DND-41 (cell line): ENCODE data around the gene CHCHD3.
"Not testable (repeated sequence)": the region's sequence is repeated elsewhere in the genome, so short reads cannot be mapped to it uniquely, and the experiment has no call there.

Experiments used
- ATAC-seq: fragments of 200-7000 bp; cut with Tn5 transposase; 3 replicates; pipeline ENCODE4 v1.9.1; 2021; ENCODE audit warnings: low read depth; ENCODE audit not compliant: insufficient read depth
- DNase-seq: peaks from one replicate; pipeline ENCODE4 v3.0.0-alpha.2; 2020
- H2AFZ ChIP-seq: 2 replicates; pipeline ENCODE4 v1.6.0; 2012; ENCODE audit warnings: low read depth, low read length
- H3K27ac ChIP-seq: 2 replicates; pipeline ENCODE4 v1.5.1; 2012; ENCODE audit warnings: low read length, inconsistent platforms
- H3K27me3 ChIP-seq: fragments of 200-600 bp; sonication (generic); 2 replicates; pipeline ENCODE4 v1.6.0; 2012; ENCODE audit warnings: low read length, mild to moderate bottlenecking, inconsistent platforms; ENCODE audit not compliant: insufficient read depth, poor library complexity
- H3K36me3 ChIP-seq: 2 replicates; pipeline ENCODE4 v1.5.1; 2012; ENCODE audit warnings: low read length, inconsistent platforms; ENCODE audit not compliant: insufficient read depth
- H3K4me1 ChIP-seq: 2 replicates; pipeline ENCODE4 v1.5.1; 2012; ENCODE audit warnings: mild to moderate bottlenecking, low read length; ENCODE audit not compliant: insufficient read depth
- H3K4me2 ChIP-seq: 2 replicates; pipeline ENCODE4 v1.6.0; 2012; ENCODE audit warnings: mild to moderate bottlenecking, moderate library complexity, low read length, inconsistent platforms; ENCODE audit not compliant: insufficient read depth
- H3K4me3 ChIP-seq, 2 experiments: fragments of 200-600 bp in 1 of 2; shearing (Covaris generic) in 1 of 2; 2 replicates each; pipeline ENCODE4 v1.5.1; 2012 to 2016; ENCODE audit warnings: inconsistent platforms in 2 of 2, low read length in 2 of 2, mild to moderate bottlenecking in 2 of 2, low read depth in 1 of 2, moderate library complexity in 1 of 2
- H3K79me2 ChIP-seq: 2 replicates; pipeline ENCODE4 v1.6.0; 2012; ENCODE audit warnings: low read length, inconsistent platforms; ENCODE audit not compliant: insufficient read depth
- H3K9ac ChIP-seq: 2 replicates; pipeline ENCODE4 v1.6.0; 2012; ENCODE audit warnings: low read depth, mild to moderate bottlenecking, inconsistent platforms, low read length, moderate library complexity
- H3K9me3 ChIP-seq: 2 replicates; pipeline ENCODE4 v1.5.1; 2012; ENCODE audit warnings: low read length, moderate library complexity, mild to moderate bottlenecking, inconsistent platforms; ENCODE audit not compliant: insufficient read depth, severe bottlenecking
- H4K20me1 ChIP-seq: 2 replicates; pipeline ENCODE4 v1.6.0; 2012; ENCODE audit warnings: low read length; ENCODE audit not compliant: insufficient read depth
- EZH2 ChIP-seq: IDR thresholded peaks from 3 replicates; pipeline ENCODE4 v1.6.1; 2012; ENCODE audit warnings: borderline replicate concordance, low read depth, mild to moderate bottlenecking, moderate library complexity, low read length, inconsistent platforms; ENCODE audit not compliant: severe bottlenecking
- TF ChIP-seq, protein P1 (sequence below): IDR thresholded peaks from 2 replicates; pipeline ENCODE4 v1.5.1; 2012; ENCODE audit warnings: borderline replicate concordance, low read length, moderate library complexity, mild to moderate bottlenecking; ENCODE audit not compliant: poor library complexity, severe bottlenecking; ENCODE audit errors: extremely low read depth

Gene CHCHD3

GRCh38 chr7:132972745-132973144, 109.1 kb downstream of the CHCHD3 start:
- no peaks in the 10 kb centered on the region for H3K9me3 ChIP-seq
- H3K4me2 ChIP-seq: no peak overlapping the region
- peaks cover 28% of the 10 kb centered on the region; the same call in 1 of the 2 replicates for H3K36me3 ChIP-seq
- no peak overlapping the region for H3K4me3 ChIP-seq
- no peaks in the 10 kb centered on the region for H3K27me3 ChIP-seq
- DNase-seq (no peak), ATAC-seq (no peak)
- H3K4me1 ChIP-seq: no peaks in the 10 kb centered on the region
- no peak overlapping the region for H2AFZ ChIP-seq
- H3K27ac ChIP-seq: no peak overlapping the region
- peaks cover 17% of the 10 kb centered on the region; the same call in 1 of the 2 replicates for H3K79me2 ChIP-seq
- peaks cover 3% of the 10 kb centered on the region; the same call in 1 of the 2 replicates for H4K20me1 ChIP-seq
- no peak overlapping the region for H3K9ac ChIP-seq
- TF ChIP-seq, protein P1, sequence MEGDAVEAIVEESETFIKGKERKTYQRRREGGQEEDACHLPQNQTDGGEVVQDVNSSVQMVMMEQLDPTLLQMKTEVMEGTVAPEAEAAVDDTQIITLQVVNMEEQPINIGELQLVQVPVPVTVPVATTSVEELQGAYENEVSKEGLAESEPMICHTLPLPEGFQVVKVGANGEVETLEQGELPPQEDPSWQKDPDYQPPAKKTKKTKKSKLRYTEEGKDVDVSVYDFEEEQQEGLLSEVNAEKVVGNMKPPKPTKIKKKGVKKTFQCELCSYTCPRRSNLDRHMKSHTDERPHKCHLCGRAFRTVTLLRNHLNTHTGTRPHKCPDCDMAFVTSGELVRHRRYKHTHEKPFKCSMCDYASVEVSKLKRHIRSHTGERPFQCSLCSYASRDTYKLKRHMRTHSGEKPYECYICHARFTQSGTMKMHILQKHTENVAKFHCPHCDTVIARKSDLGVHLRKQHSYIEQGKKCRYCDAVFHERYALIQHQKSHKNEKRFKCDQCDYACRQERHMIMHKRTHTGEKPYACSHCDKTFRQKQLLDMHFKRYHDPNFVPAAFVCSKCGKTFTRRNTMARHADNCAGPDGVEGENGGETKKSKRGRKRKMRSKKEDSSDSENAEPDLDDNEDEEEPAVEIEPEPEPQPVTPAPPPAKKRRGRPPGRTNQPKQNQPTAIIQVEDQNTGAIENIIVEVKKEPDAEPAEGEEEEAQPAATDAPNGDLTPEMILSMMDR: no peak
- no peak for TF ChIP-seq EZH2

DNA sequence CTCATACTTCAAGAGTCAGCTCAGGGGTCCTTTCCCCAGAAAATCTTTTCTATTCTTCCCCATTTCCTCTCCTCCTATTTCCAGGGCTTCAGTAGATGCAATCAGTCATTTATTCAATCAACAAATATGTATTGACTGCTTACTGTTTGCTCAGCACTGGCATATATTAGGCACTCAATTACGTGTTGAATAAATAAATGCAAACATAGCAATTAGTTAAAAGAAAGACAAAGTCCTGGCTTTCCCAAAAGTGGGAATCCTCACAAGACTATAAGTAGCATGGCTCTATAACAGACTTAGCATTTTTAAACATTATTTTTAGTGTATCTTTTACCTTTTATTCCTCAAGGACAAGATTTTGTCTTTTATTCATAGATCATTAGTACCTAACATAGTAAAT, 111.6 kb downstream of the CHCHD3 start:
- DNase-seq (no peak), ATAC-seq (no peak)
- H4K20me1 ChIP-seq: peaks cover 6% of the 10 kb centered on the region
- no peaks in the 10 kb centered on the region for H3K27me3 ChIP-seq
- peaks cover 21% of the 10 kb centered on the region; the same call in 1 of the 2 replicates for H3K79me2 ChIP-seq
- H3K27ac ChIP-seq: no peak overlapping the region
- no peaks in the 10 kb centered on the region for H3K4me1 ChIP-seq
- no peak overlapping the region for H2AFZ ChIP-seq
- TF ChIP-seq EZH2: no peak
- TF ChIP-seq, protein P1: no peak
- H3K36me3 ChIP-seq: peaks cover 28% of the 10 kb centered on the region; the same call in 1 of the 2 replicates
- no peak overlapping the region for H3K9ac ChIP-seq
- H3K4me2 ChIP-seq: no peak overlapping the region
- H3K4me3 ChIP-seq: no peak overlapping the region
- H3K9me3 ChIP-seq: no peaks in the 10 kb centered on the region

DNA sequence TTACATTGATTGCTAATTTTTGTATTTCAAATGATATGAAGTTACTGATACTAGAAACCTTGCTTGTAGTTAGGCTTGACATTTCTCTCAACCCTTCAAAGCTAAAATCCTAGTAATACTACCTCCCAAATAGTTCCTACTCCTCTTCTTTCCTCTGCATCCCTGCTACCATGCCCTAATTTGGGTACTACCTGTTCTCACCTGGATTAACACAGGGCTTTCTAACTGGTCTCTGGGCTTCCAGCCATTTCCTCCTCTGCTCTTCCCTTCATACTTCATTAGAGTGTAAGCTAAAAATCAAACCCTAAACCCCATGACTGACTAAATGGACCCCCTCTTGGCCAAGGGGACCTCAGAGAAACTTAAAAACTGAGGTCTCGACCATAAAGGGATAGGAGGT, 112.4 kb downstream of the CHCHD3 start:
- no peak for TF ChIP-seq EZH2
- TF ChIP-seq, protein P1: no peak
- no peak overlapping the region for H2AFZ ChIP-seq
- H3K9me3 ChIP-seq: no peaks in the 10 kb centered on the region
- no peak overlapping the region for H3K4me3 ChIP-seq
- peaks cover 6% of the 10 kb centered on the region for H4K20me1 ChIP-seq
- no peaks in the 10 kb centered on the region for H3K27me3 ChIP-seq
- H3K79me2 ChIP-seq: peaks cover 26% of the 10 kb centered on the region; the same call in 1 of the 2 replicates
- no peak overlapping the region for H3K27ac ChIP-seq
- no peak overlapping the region for H3K4me2 ChIP-seq
- H3K4me1 ChIP-seq: no peaks in the 10 kb centered on the region
- H3K36me3 ChIP-seq: peaks cover 22% of the 10 kb centered on the region; the same call in 1 of the 2 replicates
- DNase-seq (no peak), ATAC-seq (no peak)
- no peak overlapping the region for H3K9ac ChIP-seq

- DNase-seq, H4K20me1 ChIP-seq, H3K27me3 ChIP-seq, H3K9ac ChIP-seq, H3K4me1 ChIP-seq, H3K27ac ChIP-seq, H3K4me3 ChIP-seq, H2AFZ ChIP-seq, H3K4me2 ChIP-seq, ATAC-seq, H3K9me3 ChIP-seq, H3K36me3 ChIP-seq: not testable (repeated sequence)
- peaks cover 26% of the 10 kb centered on the region for H3K79me2 ChIP-seq
Measured at GRCh38 chr7:132967470-132967848, 114.4 kb downstream of the CHCHD3 start.
